B cell (primary cell): ENCODE measurements around the gene EDNRB. TPM values are rescaled to one million over a fixed set of nuclear protein-coding genes. Genes with fewer than 3 reads are reported as not detected.

Source experiments
- ATAC-seq: fragments of 200-7000 bp; cut with Tn5 transposase; one replicate; pipeline ENCODE4 v1.10.0; 2021; ENCODE audit warnings: low read depth, mild to moderate bottlenecking, moderate number of reproducible peaks, moderate library complexity
- CTCF ChIA-PET: fragments of 350-600 bp; sonication (Branson Sonifier 250); formaldehyde crosslinking; loops from one replicate; lab custom pipeline; 2021; ENCODE audit warnings: antibody characterized with exemption, inconsistent platforms; lab: Charles Lee
- POLR2A ChIA-PET: fragments of 350-600 bp; sonication (Branson Sonifier 250); formaldehyde crosslinking; loops from one replicate; lab custom pipeline; 2021; ENCODE audit warnings: antibody characterized with exemption; lab: Charles Lee
- DNase-seq: peaks from one replicate; pipeline ENCODE4 v3.0.0; 2013
- H2AFZ ChIP-seq: 2 replicates; pipeline ENCODE4 v1.6.1; 2012; ENCODE audit warnings: mild to moderate bottlenecking, low read depth, low read length; ENCODE audit not compliant: insufficient read depth, poor library complexity, severe bottlenecking
- H3K27ac ChIP-seq, 2 donors: 1 replicate in 1 of 2; 2 replicates in 1 of 2; pipeline ENCODE4 v1.5.1; 2012 to 2013; ENCODE audit warnings: low read length in 2 of 2, mild to moderate bottlenecking in 2 of 2, moderate library complexity in 1 of 2
- H3K27me3 ChIP-seq, 4 experiments: fragments of 200-600 bp in 1 of 4; sonication (generic) in 1 of 4; replicated peaks in 1 of 4; 1 replicate in 2 of 4; 2 replicates in 2 of 4; pipeline versions ENCODE4 v1.6.1 to v1.7.0; 2013 to 2016; ENCODE audit warnings: low read length in 3 of 4, mild to moderate bottlenecking in 2 of 4, mixed read lengths in 1 of 4, moderate library complexity in 1 of 4; ENCODE audit not compliant: insufficient read depth in 4 of 4, control insufficient read depth in 3 of 4; ENCODE audit errors: control extremely low read depth in 1 of 4
- H3K36me3 ChIP-seq, 2 experiments: replicated peaks in 1 of 2; 1 replicate in 1 of 2; 2 replicates in 1 of 2; pipeline versions ENCODE4 v1.6.1 to v1.7.1; 2013; ENCODE audit warnings: low read length in 1 of 2; ENCODE audit not compliant: insufficient read depth in 2 of 2, control insufficient read depth in 1 of 2; ENCODE audit errors: control extremely low read depth in 1 of 2, extremely low read depth in 1 of 2
- H3K4me1 ChIP-seq, 2 donors: fragments of 200-600 bp in 1 of 2; sonication (generic) in 1 of 2; 1 replicate in 1 of 2; 2 replicates in 1 of 2; pipeline versions ENCODE4 v1.5.1 to v1.6.1; 2013 to 2017; ENCODE audit warnings: low read length in 2 of 2; ENCODE audit not compliant: control insufficient read depth in 2 of 2, insufficient read depth in 2 of 2
- H3K4me2 ChIP-seq: replicated peaks from 2 replicates; pipeline ENCODE3; 2012; ENCODE audit warnings: mild to moderate bottlenecking, low read depth, low read length; ENCODE audit not compliant: poor library complexity, severe bottlenecking
- H3K4me3 ChIP-seq, 5 experiments: fragments of 200-600 bp in 1 of 5; sonication (generic) in 1 of 5; 1 replicate in 3 of 5; 2 replicates in 2 of 5; pipeline versions ENCODE4 v1.5.1 to v1.7.0; 2011 to 2016; ENCODE audit warnings: low read length in 4 of 5, mild to moderate bottlenecking in 4 of 5, low read depth in 2 of 5, control low read depth in 1 of 5, moderate library complexity in 1 of 5; ENCODE audit not compliant: insufficient read depth in 1 of 5; ENCODE audit errors: control extremely low read depth in 1 of 5, extremely low read depth in 1 of 5
- H3K79me2 ChIP-seq: fragments of 200-600 bp; sonication (generic); one replicate; pipeline ENCODE4 v1.6.0; 2016; ENCODE audit warnings: low read length; ENCODE audit not compliant: control insufficient read depth, insufficient read depth
- H3K9ac ChIP-seq: fragments of 200-600 bp; sonication (generic); 2 replicates; pipeline ENCODE4 v1.6.1; 2017; ENCODE audit warnings: mild to moderate bottlenecking, low read length, moderate library complexity
- H3K9me3 ChIP-seq, 3 donors: one replicate each; pipeline versions ENCODE4 v1.6.1 to v1.7.1; 2013; ENCODE audit warnings: low read length in 2 of 3; ENCODE audit not compliant: control insufficient read depth in 2 of 3, insufficient read depth in 1 of 3; ENCODE audit errors: control extremely low read depth in 1 of 3
- H4K20me1 ChIP-seq: 2 replicates; pipeline ENCODE4 v1.6.0; 2012; ENCODE audit warnings: mild to moderate bottlenecking, low read length; ENCODE audit not compliant: insufficient read depth, control insufficient read depth, poor library complexity, severe bottlenecking
- H3K27ac Mint-ChIP-seq: one replicate; pipeline ENCODE4 v1.8.0; 2021; ENCODE audit warnings: mixed read lengths
- H3K27me3 Mint-ChIP-seq: one replicate; pipeline ENCODE4 v1.8.0; 2021; ENCODE audit warnings: mixed read lengths
- H3K4me1 Mint-ChIP-seq: one replicate; pipeline ENCODE4 v1.8.0; 2021; ENCODE audit warnings: mixed read lengths
- H3K4me3 Mint-ChIP-seq: one replicate; pipeline ENCODE4 v1.8.0; 2021; ENCODE audit warnings: mixed read lengths
- H3K9me3 Mint-ChIP-seq: one replicate; pipeline ENCODE4 v1.8.0; 2022; ENCODE audit warnings: mixed read lengths; ENCODE audit not compliant: insufficient read depth
- EZH2 ChIP-seq: IDR thresholded peaks from 2 replicates; pipeline ENCODE4 v1.6.1; 2012; ENCODE audit warnings: borderline replicate concordance, low read depth, mild to moderate bottlenecking, moderate library complexity, low read length; ENCODE audit not compliant: insufficient read depth, poor library complexity, severe bottlenecking
- WGBS: methylation state at CpG from one replicate; pipeline ENCODE4 v1.1.5; 2013; ENCODE audit warnings: missing lambda C conversion rate; ENCODE audit not compliant: insufficient coverage; 5-methylcytosine and 5-hydroxymethylcytosine counted together
- intact Hi-C: fragments of 100-400 bp; cut with micrococcal nuclease; formaldehyde crosslinking; loops from one replicate; pipeline ENCODE4 v1.10.0; 2022
- polyA plus RNA-seq: library from polyadenylated mRNA; depleted of rRNA; stranded (reverse); fragments of >200 nt; gene quantifications from 2 replicates; pipeline ENCODE4 v1.2.3, GENCODE V29; 2012
- small RNA-seq: library from RNA; depleted of rRNA; stranded (forward); fragments of <200 nt; gene quantifications from one replicate; pipeline ENCODE3, GENCODE V24; 2012; ENCODE audit warnings: low replicate concordance, low read depth; ENCODE audit not compliant: insufficient read length
- total RNA-seq, 2 donors: library from RNA; stranded (reverse); fragments of 120-200 nt in 1 of 2; gene quantifications; 1 replicate in 1 of 2; 2 replicates in 1 of 2; pipeline versions ENCODE4 v1.2.3 to v1.2.4, GENCODE V29; 2013 to 2022
- TF ChIP-seq, protein P1 (sequence below): fragments of 200-600 bp; IDR thresholded peaks from one replicate; pipeline ENCODE4 v1.8.0; 2022; ENCODE audit warnings: antibody characterized with exemption, mild to moderate bottlenecking

The EDNRB gene
- total and polyA plus RNA-seq, 2 donors (not counting 1 experiment from before 2014, with no cell fraction given) = not detected

DNA sequence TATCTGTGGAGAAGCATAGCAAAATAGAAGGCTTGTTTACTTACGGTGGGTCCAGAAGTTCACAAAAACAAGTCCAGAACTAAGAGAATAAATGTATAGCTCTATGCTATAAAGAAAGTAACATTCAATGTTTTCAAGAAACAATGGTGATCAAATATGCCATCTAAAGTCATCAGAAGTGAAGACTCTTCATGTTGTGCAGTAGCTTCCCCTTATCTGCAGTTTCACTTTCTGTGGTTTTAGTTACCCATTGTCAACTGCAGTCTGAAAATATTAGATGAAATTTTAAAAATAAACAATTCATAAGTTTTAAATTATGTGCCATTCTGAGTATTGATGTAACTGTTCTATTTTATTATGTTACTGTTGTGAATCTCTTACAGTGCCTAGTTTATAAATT lies 72.5 kb downstream of the EDNRB start:
- ATAC-seq = no peak
- no peak overlapping the region for H3K4me3 Mint-ChIP-seq

More for the DNA sequence above, 72.5 kb downstream of the EDNRB start:
- no peak for DNase-seq
- Histone ChIP-seq H4K20me1 (no peaks in the 10 kb centered on the region), H3K4me1 (no peaks in the 10 kb centered on the region), H3K4me2 (no peak overlapping the region), H3K9ac (no peak overlapping the region), H3K27me3 (no peaks in the 10 kb centered on the region), H3K27ac (no peak overlapping the region), H2AFZ (no peak overlapping the region), H3K4me3 (no peak overlapping the region), H3K9me3 (peaks cover 0 to 5% (median 3%) of the 10 kb centered on the region in 3 donors), H3K36me3 (no peaks in the 10 kb centered on the region), H3K79me2 (no peaks in the 10 kb centered on the region)
- no peaks in the 10 kb centered on the region for H3K4me1 Mint-ChIP-seq
- H3K27ac Mint-ChIP-seq = no peak overlapping the region
- intact Hi-C loops = no loop called here
- CTCF ChIA-PET = no interaction called here
- H3K27me3 Mint-ChIP-seq = no peaks in the 10 kb centered on the region
- POLR2A ChIA-PET = no interaction called here
- WGBS = no CpG with 5 or more reads among the region's 1 CpG
- TF ChIP-seq, protein P1, sequence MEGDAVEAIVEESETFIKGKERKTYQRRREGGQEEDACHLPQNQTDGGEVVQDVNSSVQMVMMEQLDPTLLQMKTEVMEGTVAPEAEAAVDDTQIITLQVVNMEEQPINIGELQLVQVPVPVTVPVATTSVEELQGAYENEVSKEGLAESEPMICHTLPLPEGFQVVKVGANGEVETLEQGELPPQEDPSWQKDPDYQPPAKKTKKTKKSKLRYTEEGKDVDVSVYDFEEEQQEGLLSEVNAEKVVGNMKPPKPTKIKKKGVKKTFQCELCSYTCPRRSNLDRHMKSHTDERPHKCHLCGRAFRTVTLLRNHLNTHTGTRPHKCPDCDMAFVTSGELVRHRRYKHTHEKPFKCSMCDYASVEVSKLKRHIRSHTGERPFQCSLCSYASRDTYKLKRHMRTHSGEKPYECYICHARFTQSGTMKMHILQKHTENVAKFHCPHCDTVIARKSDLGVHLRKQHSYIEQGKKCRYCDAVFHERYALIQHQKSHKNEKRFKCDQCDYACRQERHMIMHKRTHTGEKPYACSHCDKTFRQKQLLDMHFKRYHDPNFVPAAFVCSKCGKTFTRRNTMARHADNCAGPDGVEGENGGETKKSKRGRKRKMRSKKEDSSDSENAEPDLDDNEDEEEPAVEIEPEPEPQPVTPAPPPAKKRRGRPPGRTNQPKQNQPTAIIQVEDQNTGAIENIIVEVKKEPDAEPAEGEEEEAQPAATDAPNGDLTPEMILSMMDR = no peak
- no peak for TF ChIP-seq EZH2
- H3K9me3 Mint-ChIP-seq = peaks cover 1% of the 10 kb centered on the region

Small RNA genes lying within 50 kb of the gene (small RNA-seq; reads per million reads assigned to genes)
- not detected for gene RN7SL810P

Other genes with a start within 250 kb of the EDNRB start
- gene SLAIN1, start 221.1 kb downstream of the EDNRB start, total RNA-seq = 25.2 and 29.5 TPM in 2 replicates
- 10.8 and 12.7 TPM in 2 replicates for gene SLAIN1, start 221.1 kb downstream of the EDNRB start, polyA plus RNA-seq